Lung (tissue), 12 donors: ENCODE data around the gene ASAP3. TPM values are rescaled to one million over a fixed set of nuclear protein-coding genes. Genes with fewer than 3 reads are reported as not detected.

ENCODE experiments used
- ATAC-seq: fragments of 200-7000 bp; cut with Tn5 transposase; one replicate; pipeline ENCODE4 v1.9.1; 2020; ENCODE audit warnings: moderate number of reproducible peaks; ENCODE audit not compliant: insufficient read depth, low FRiP score
- DNase-seq, 3 donors: peaks; one replicate each; pipeline ENCODE4 v3.0.0-alpha.2; 2013 to 2017
- H3K27ac ChIP-seq, 2 donors: one replicate each; pipeline ENCODE4 v1.5.1; 2013; ENCODE audit warnings: mild to moderate bottlenecking in 2 of 2, moderate library complexity in 2 of 2, control low read depth in 1 of 2, inconsistent platforms in 1 of 2, low read depth in 1 of 2, low read length in 1 of 2
- H3K27me3 ChIP-seq, 3 donors: one replicate each; pipeline ENCODE4 v1.5.1; 2013; ENCODE audit warnings: low read length in 2 of 3; ENCODE audit not compliant: control insufficient read depth in 3 of 3, insufficient read depth in 3 of 3
- H3K36me3 ChIP-seq, 4 donors: one replicate each; pipeline ENCODE4 v1.5.1; 2013; ENCODE audit warnings: low read length in 4 of 4, mild to moderate bottlenecking in 1 of 4, moderate library complexity in 1 of 4; ENCODE audit not compliant: control insufficient read depth in 4 of 4, insufficient read depth in 4 of 4
- H3K4me1 ChIP-seq, 5 donors: one replicate each; pipeline ENCODE4 v1.5.1; 2013; ENCODE audit warnings: low read length in 5 of 5, mild to moderate bottlenecking in 2 of 5, moderate library complexity in 1 of 5; ENCODE audit not compliant: control insufficient read depth in 5 of 5, insufficient read depth in 5 of 5
- H3K4me3 ChIP-seq: one replicate; pipeline ENCODE4 v1.5.1; 2013; ENCODE audit warnings: mild to moderate bottlenecking, control low read depth, moderate library complexity
- H3K9ac ChIP-seq, 2 donors: one replicate each; pipeline ENCODE4 v1.5.1; 2013; ENCODE audit warnings: low read length in 2 of 2, control low read depth in 1 of 2; ENCODE audit not compliant: insufficient read depth in 1 of 2
- H3K9me3 ChIP-seq, 4 donors: one replicate each; pipeline ENCODE4 v1.5.1; 2013; ENCODE audit warnings: low read length in 3 of 4, mild to moderate bottlenecking in 1 of 4, moderate library complexity in 1 of 4; ENCODE audit not compliant: control insufficient read depth in 4 of 4, insufficient read depth in 3 of 4
- CTCF ChIP-seq: IDR thresholded peaks from 2 replicates; pipeline ENCODE4 v1.5.1; 2012; ENCODE audit warnings: mild to moderate bottlenecking; ENCODE audit errors: control extremely low read depth, extremely low read depth
- WGBS, 2 donors: extraction: QIAGEN DNeasy Blood & Tissue Kit; methylation state at CpG; one replicate each; pipeline ENCODE4 v1.1.7; 2013; 5-methylcytosine and 5-hydroxymethylcytosine counted together
- polyA plus RNA-seq, 2 donors: library from polyadenylated mRNA; stranded (reverse); fragments of 200-250 nt; gene quantifications; one replicate each; pipeline ENCODE4 v1.2.1, GENCODE V29; 2013
- total RNA-seq, 2 donors: library from RNA; depleted of rRNA in 1 of 2; stranded (reverse); fragments of >200 nt in 1 of 2; gene quantifications; one replicate each; pipeline ENCODE4 v1.2.1, GENCODE V29; 2014 to 2021
- donor health status: control.
- donor health status: control.
- donor health status: Bipolar disorder and iron deficiency.
- donor health status: healthy.
- donor health status: DM: yes; HTN: yes; CAD: no.

ASAP3 gene
- total and polyA plus RNA-seq, 4 donors, result 16.9 to 38.1 (median 30.0) TPM

GRCh38 chr1:23424293-23425192 is 59.4 kb downstream of the ASAP3 start, which contains the start of gene TCEA3:
Gene TCEA3, minus strand, starts transcription at chr1:23424748. Its CDS starts 115 bp downstream, at chr1:23424633.
- H3K36me3 ChIP-seq, result peaks cover 0 to 6% (median 0%) of the 10 kb centered on the region in 4 donors
- 1 to 2% methylated on average over 63 to 84 of the region's 84 CpGs for WGBS, 2 donors
- no peak for TF ChIP-seq CTCF
- H3K27me3 ChIP-seq, result peaks cover 0 to 5% (median 0%) of the 10 kb centered on the region in 3 donors
- ATAC-seq (peak; percentile 37), DNase-seq (peak; percentile 31 to 53 (median 44))
- peak within 1 kb of the TSS; percentile 43 for H3K4me3 ChIP-seq
- H3K4me1 ChIP-seq, result peaks cover 13 to 31% (median 21%) of the 10 kb centered on the region in 5 donors
- peak within 1 kb of the TSS; percentile 76 to 80 for H3K27ac ChIP-seq
- H3K9ac ChIP-seq, result no peak within 1 kb of the TSS
- no peaks in the 10 kb centered on the region for H3K9me3 ChIP-seq

GRCh38 chr1:23423415-23424292 is 60.3 kb downstream of the ASAP3 start:
- Histone ChIP-seq H3K36me3 (peaks cover 0 to 6% (median 0%) of the 10 kb centered on the region in 4 donors), H3K27ac (peak overlapping the region; percentile 76 to 77), H3K4me3 (peak overlapping the region; percentile 43), H3K4me1 (peaks cover 13 to 31% (median 21%) of the 10 kb centered on the region in 5 donors), H3K27me3 (peaks cover 0 to 5% (median 0%) of the 10 kb centered on the region in 3 donors), H3K9me3 (no peaks in the 10 kb centered on the region), H3K9ac (no peak overlapping the region)
- TF ChIP-seq CTCF, result no peak
- peak; percentile 24 to 36 (median 34) for DNase-seq
- 8 to 11% methylated on average over 34 to 46 of the region's 46 CpGs for WGBS, 2 donors
- peak; percentile 16 for ATAC-seq

- 65 to 75% methylated on average over 6 of the region's 6 CpGs for whole genome bisulfite sequencing, 2 donors
- Histone ChIP-seq H3K27me3 (peaks cover 0 to 5% (median 0%) of the 10 kb centered on the region in 3 donors), H3K9ac (peak overlapping the region in 1 of 2 donors; percentile 43), H3K9me3 (no peaks in the 10 kb centered on the region), H3K4me3 (no peak overlapping the region), H3K4me1 (peaks cover 13 to 31% (median 23%) of the 10 kb centered on the region in 5 donors), H3K27ac (peak overlapping the region; percentile 76), H3K36me3 (peaks cover 0 to 2% (median 0%) of the 10 kb centered on the region in 4 donors)
- ATAC-seq (no peak), DNase-seq (peak; percentile 34 to 40 (median 36))
- TF ChIP-seq CTCF, result no peak
These were observed 61.0 kb downstream of the ASAP3 start for GRCh38 chr1:23422941-23423340.
